ENCODE results near the gene HMG20A.

Gene HMG20A

DNA sequence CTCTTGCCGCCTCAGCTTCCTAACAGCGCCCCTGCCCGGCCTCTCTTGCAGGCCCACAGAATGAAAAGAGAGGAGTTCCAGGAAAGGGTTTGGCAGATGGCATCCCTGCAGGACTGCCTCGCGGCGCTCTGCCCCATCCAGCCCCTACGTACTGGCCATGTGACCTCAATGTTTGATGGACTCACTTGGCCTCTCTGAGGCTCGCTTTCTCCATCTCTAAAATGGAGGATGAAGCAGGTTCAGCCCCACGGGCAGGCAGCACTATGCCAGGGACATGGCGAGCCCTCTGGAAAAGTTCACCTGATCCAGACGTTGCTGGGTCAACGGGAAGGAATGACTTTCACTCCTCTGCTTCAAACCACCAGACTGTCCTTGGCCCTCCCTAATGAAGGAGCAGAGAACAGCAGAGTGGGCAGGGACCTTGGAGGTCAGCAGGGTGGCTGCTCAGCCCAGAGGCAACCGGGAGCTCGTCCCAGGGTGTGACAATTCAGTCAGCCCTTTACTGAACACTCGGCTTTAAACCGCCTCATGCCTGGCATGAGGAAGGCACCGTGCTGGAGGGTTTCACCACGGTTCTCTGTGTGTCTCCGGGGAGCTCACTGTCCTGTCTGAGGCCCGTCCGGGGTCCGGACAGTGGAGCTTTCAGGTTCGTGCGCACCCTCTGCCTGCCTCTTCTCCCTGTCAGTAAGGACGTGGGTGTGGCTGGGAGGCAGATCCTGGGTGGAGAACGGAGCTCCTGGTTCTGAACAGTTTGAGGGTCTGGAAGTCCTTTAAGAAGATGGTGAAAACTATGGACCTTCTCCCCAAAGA, 110.7 kb downstream of the HMG20A start:
- WGBS, 2 donors (ENCODE audit: extremely low coverage in 2 of 2, insufficient read length in 2 of 2, insufficient replicate concordance in 1 of 2), result no CpG with 5 or more reads among the region's 26 CpGs
- Histone ChIP-seq H2AK5ac (ENCODE audit: low read depth, low read length) (peak overlapping the region; percentile 36), H2BK120ac (ENCODE audit: low read depth, low read length) (no peak overlapping the region), H3K4me3 (ENCODE audit: low read length in 2 of 2) (no peak overlapping the region), H2BK12ac (ENCODE audit: low read length) (no peak overlapping the region), H4K91ac (ENCODE audit: low read depth, low read length, poor library complexity) (no peak overlapping the region), H3K23ac (ENCODE audit: low read depth, low read length, poor library complexity) (no peak overlapping the region), H3K27ac (replicated peaks; ENCODE audit: low read length) (no peak overlapping the region), H3K14ac (ENCODE audit: low read length) (no peak overlapping the region), H3K4me2 (ENCODE audit: insufficient read depth, low read length, poor library complexity, severe bottlenecking) (no peak overlapping the region), H3K9me3 (replicated peaks in 1 of 2; ENCODE audit: control insufficient read depth in 2 of 2, insufficient read depth in 1 of 2, low read depth in 1 of 2, low read length in 2 of 2) (peaks cover 0 to 8% of the 10 kb centered on the region in 2 donors), H3K27me3 (ENCODE audit: control insufficient read depth in 3 of 3, insufficient read depth in 3 of 3, low read depth in 1 of 3, low read length in 3 of 3) (no peaks in the 10 kb centered on the region), H3K4ac (ENCODE audit: low read length) (no peak overlapping the region), H3K9ac (ENCODE audit: low read depth, low read length, poor library complexity) (no peak overlapping the region), H2BK5ac (ENCODE audit: low read length) (no peak overlapping the region), H2AFZ (ENCODE audit: low read length) (no peak overlapping the region), H3K4me1 (ENCODE audit: control insufficient read depth in 2 of 2, insufficient read depth in 1 of 2, low read depth in 1 of 2, low read length in 2 of 2) (peaks cover 26 to 57% of the 10 kb centered on the region in 2 donors), H3K18ac (ENCODE audit: low read length) (no peak overlapping the region), H3K36me3 (replicated peaks in 1 of 2; ENCODE audit: control insufficient read depth in 2 of 2, insufficient read depth in 2 of 2, low read length in 2 of 2) (no peaks in the 10 kb centered on the region), H3K79me1 (ENCODE audit: low read depth, low read length) (no peaks in the 10 kb centered on the region), H4K8ac (ENCODE audit: low read depth, low read length) (no peak overlapping the region), H2BK15ac (ENCODE audit: low read length) (peak overlapping the region; percentile 5)
- no peak for DNase-seq (ENCODE audit: low spot score)

DNA sequence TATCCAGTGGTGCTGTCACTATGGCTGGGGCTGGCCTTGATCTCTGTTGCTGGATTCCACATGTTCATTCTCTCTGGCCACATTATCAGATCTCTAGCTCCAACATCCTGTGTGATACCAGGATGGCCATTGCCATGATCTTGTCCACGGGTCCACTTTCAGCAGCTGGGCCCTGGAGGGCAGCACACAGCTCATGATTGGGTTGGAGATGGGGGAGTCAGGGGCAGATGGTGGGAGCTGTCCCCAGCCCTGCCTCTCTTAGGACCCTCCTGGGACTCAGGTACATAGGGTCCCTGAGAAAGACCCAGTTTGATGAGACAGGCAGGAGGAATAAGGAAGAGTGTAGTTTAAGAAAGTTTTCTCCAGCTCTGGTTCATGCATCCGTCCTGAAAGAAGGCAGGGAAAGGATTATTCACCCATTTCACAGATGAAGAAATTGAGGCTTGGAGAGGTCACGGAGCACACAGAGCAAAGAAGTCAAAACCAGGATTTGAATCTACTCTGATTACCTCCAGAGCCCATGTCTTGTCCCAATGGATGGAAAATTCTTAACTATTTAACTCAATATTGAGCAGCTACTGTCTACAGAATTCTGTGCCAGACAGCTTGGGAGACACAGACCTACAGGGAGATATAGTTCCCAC, 111.5 kb downstream of the HMG20A start:
- Histone ChIP-seq H3K79me1 (ENCODE audit: low read depth, low read length) (no peaks in the 10 kb centered on the region), H3K36me3 (replicated peaks in 1 of 2; ENCODE audit: control insufficient read depth in 2 of 2, insufficient read depth in 2 of 2, low read length in 2 of 2) (no peaks in the 10 kb centered on the region), H3K27ac (replicated peaks; ENCODE audit: low read length) (no peak overlapping the region), H3K9me3 (replicated peaks in 1 of 2; ENCODE audit: control insufficient read depth in 2 of 2, insufficient read depth in 1 of 2, low read depth in 1 of 2, low read length in 2 of 2) (peaks cover 0 to 8% of the 10 kb centered on the region in 2 donors), H3K27me3 (ENCODE audit: control insufficient read depth in 3 of 3, insufficient read depth in 3 of 3, low read depth in 1 of 3, low read length in 3 of 3) (no peaks in the 10 kb centered on the region), H3K18ac (ENCODE audit: low read length) (no peak overlapping the region), H2BK12ac (ENCODE audit: low read length) (no peak overlapping the region), H3K14ac (ENCODE audit: low read length) (no peak overlapping the region), H2AK5ac (ENCODE audit: low read depth, low read length) (no peak overlapping the region), H3K23ac (ENCODE audit: low read depth, low read length, poor library complexity) (no peak overlapping the region), H4K8ac (ENCODE audit: low read depth, low read length) (no peak overlapping the region), H3K4ac (ENCODE audit: low read length) (no peak overlapping the region), H2BK15ac (ENCODE audit: low read length) (no peak overlapping the region), H3K4me1 (ENCODE audit: control insufficient read depth in 2 of 2, insufficient read depth in 1 of 2, low read depth in 1 of 2, low read length in 2 of 2) (peaks cover 26 to 57% of the 10 kb centered on the region in 2 donors), H4K91ac (ENCODE audit: low read depth, low read length, poor library complexity) (no peak overlapping the region), H3K4me2 (ENCODE audit: insufficient read depth, low read length, poor library complexity, severe bottlenecking) (no peak overlapping the region), H2BK5ac (ENCODE audit: low read length) (no peak overlapping the region), H2BK120ac (ENCODE audit: low read depth, low read length) (no peak overlapping the region), H3K9ac (ENCODE audit: low read depth, low read length, poor library complexity) (no peak overlapping the region), H3K4me3 (ENCODE audit: low read length in 2 of 2) (no peak overlapping the region), H2AFZ (ENCODE audit: low read length) (no peak overlapping the region)
- no peak for DNase-seq (ENCODE audit: low spot score)
- WGBS, 2 donors (ENCODE audit: extremely low coverage in 2 of 2, insufficient read length in 2 of 2, insufficient replicate concordance in 1 of 2), result no CpG with 5 or more reads among the region's 3 CpGs

DNA sequence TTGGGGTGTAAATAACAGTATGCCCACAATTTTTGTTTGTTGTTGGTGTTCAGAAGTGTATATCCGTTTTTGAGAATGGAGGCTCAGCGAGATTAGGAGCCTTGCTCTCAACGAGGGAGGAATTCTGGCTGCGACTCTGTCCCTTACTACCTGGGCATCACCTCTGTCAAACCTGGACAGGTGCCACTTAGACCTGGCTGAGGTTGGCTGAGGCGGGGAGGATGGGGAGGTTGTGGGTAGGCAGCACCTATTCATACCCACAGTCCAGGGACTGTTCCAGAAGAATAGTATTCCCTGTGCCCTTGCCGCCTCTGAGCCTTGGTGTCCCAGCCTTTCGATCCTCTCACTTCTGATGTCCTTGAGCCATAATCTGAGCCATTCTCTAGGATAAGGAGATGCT, 112.2 kb downstream of the HMG20A start:
- H2BK120ac ChIP-seq (ENCODE audit: low read depth, low read length), result no peak overlapping the region
- DNase-seq (ENCODE audit: low spot score), result no peak
- H4K91ac ChIP-seq (ENCODE audit: low read depth, low read length, poor library complexity), result no peak overlapping the region
- no peak overlapping the region for H3K18ac ChIP-seq (ENCODE audit: low read length)
- H3K27me3 ChIP-seq (ENCODE audit: control insufficient read depth in 3 of 3, insufficient read depth in 3 of 3, low read depth in 1 of 3, low read length in 3 of 3), result no peaks in the 10 kb centered on the region
- H3K9me3 ChIP-seq (replicated peaks in 1 of 2; ENCODE audit: control insufficient read depth in 2 of 2, insufficient read depth in 1 of 2, low read depth in 1 of 2, low read length in 2 of 2), result peaks cover 0 to 8% of the 10 kb centered on the region in 2 donors
- H3K23ac ChIP-seq (ENCODE audit: low read depth, low read length, poor library complexity), result no peak overlapping the region
- H3K14ac ChIP-seq (ENCODE audit: low read length), result no peak overlapping the region
- H3K79me1 ChIP-seq (ENCODE audit: low read depth, low read length), result no peaks in the 10 kb centered on the region
- no peak overlapping the region for H2AK5ac ChIP-seq (ENCODE audit: low read depth, low read length)
- no peak overlapping the region for H3K4me3 ChIP-seq (ENCODE audit: low read length in 2 of 2)
- H2BK15ac ChIP-seq (ENCODE audit: low read length), result no peak overlapping the region
- H3K4me2 ChIP-seq (ENCODE audit: insufficient read depth, low read length, poor library complexity, severe bottlenecking), result no peak overlapping the region
- H2BK5ac ChIP-seq (ENCODE audit: low read length), result no peak overlapping the region
- H4K8ac ChIP-seq (ENCODE audit: low read depth, low read length), result no peak overlapping the region
- peak overlapping the region; percentile 53 for H2AFZ ChIP-seq (ENCODE audit: low read length)
- H3K27ac ChIP-seq (replicated peaks; ENCODE audit: low read length), result no peak overlapping the region
- H2BK12ac ChIP-seq (ENCODE audit: low read length), result no peak overlapping the region
- H3K4me1 ChIP-seq (ENCODE audit: control insufficient read depth in 2 of 2, insufficient read depth in 1 of 2, low read depth in 1 of 2, low read length in 2 of 2), result peaks cover 19 to 57% of the 10 kb centered on the region in 2 donors
- no peak overlapping the region for H3K4ac ChIP-seq (ENCODE audit: low read length)
- H3K36me3 ChIP-seq (replicated peaks in 1 of 2; ENCODE audit: control insufficient read depth in 2 of 2, insufficient read depth in 2 of 2, low read length in 2 of 2), result no peaks in the 10 kb centered on the region
- no CpG with 5 or more reads among the region's 7 CpGs for WGBS, 2 donors (ENCODE audit: extremely low coverage in 2 of 2, insufficient read length in 2 of 2, insufficient replicate concordance in 1 of 2)
- H3K9ac ChIP-seq (ENCODE audit: low read depth, low read length, poor library complexity), result no peak overlapping the region

Measured in neuronal stem cell (in vitro differentiated cells).